K562 (cell line): ENCODE data around the gene CHD2. TPM values are rescaled to one million over a fixed set of nuclear protein-coding genes. Genes with fewer than 3 reads are reported as not detected.

Source experiments
- ARID4B ChIP-seq: sonication (generic); formaldehyde crosslinking; IDR thresholded peaks from 2 replicates; pipeline ENCODE4 v1.8.0; 2022; ENCODE audit warnings: mild to moderate bottlenecking, missing genetic modification reagents
- CREM ChIP-seq: IDR thresholded peaks from 2 replicates; pipeline ENCODE4 v1.6.1; 2014; ENCODE audit warnings: antibody characterized with exemption, low read depth
- CTCFL ChIP-seq: IDR thresholded peaks from 2 replicates; pipeline ENCODE4 v1.6.1; 2011; ENCODE audit warnings: borderline replicate concordance, low read depth, mild to moderate bottlenecking, moderate library complexity, low read length; ENCODE audit not compliant: insufficient read depth, poor library complexity, severe bottlenecking
- ELK3 ChIP-seq: fragments of 450-650 bp; formaldehyde crosslinking; IDR thresholded peaks from 2 replicates; pipeline ENCODE4 v1.4.0; 2020; ENCODE audit warnings: mild to moderate bottlenecking
- FOXP1 ChIP-seq: sonication (generic); formaldehyde crosslinking; IDR thresholded peaks from 2 replicates; pipeline ENCODE4 v1.8.0; 2022; ENCODE audit warnings: mild to moderate bottlenecking, missing genetic modification reagents
- GTF2A2 ChIP-seq: IDR thresholded peaks from 2 replicates; pipeline ENCODE4 v1.6.1; 2016; ENCODE audit warnings: mild to moderate bottlenecking, missing genetic modification characterization, missing compliant biosample characterization
- GTF2F1 ChIP-seq: IDR thresholded peaks from 2 replicates; pipeline ENCODE4 v1.6.1; 2011; ENCODE audit warnings: low read depth, low read length, improper control_type of control experiment
- HCFC1 ChIP-seq: IDR thresholded peaks from 2 replicates; pipeline ENCODE4 v1.6.1; 2012; ENCODE audit warnings: low read depth, low read length, improper control_type of control experiment
- HDAC2 ChIP-seq: fragments of 450-650 bp; IDR thresholded peaks from 2 replicates; pipeline ENCODE4 v1.6.1; 2016; ENCODE audit warnings: mild to moderate bottlenecking
- ID3 ChIP-seq, 2 experiments: fragments of 250-450 bp in 1 of 2; fragments of 450-650 bp in 1 of 2; sonication (Bioruptor Pico) in 1 of 2; IDR thresholded peaks; 2 replicates each; pipeline versions ENCODE4 v1.6.1 to v1.8.0; 2016 to 2021; ENCODE audit warnings: mild to moderate bottlenecking in 2 of 2, moderate library complexity in 2 of 2, missing compliant biosample characterization in 1 of 2, missing genetic modification characterization in 1 of 2
- ILK ChIP-seq: fragments of 450-650 bp; IDR thresholded peaks from 2 replicates; pipeline ENCODE4 v1.6.1; 2016; ENCODE audit warnings: missing genetic modification characterization, low read depth, mild to moderate bottlenecking, missing compliant biosample characterization, moderate library complexity, borderline replicate concordance
- SAP30 ChIP-seq: fragments of 200-600 bp; sonication (generic); IDR thresholded peaks from 2 replicates; pipeline ENCODE4 v1.6.1; 2012; ENCODE audit warnings: borderline replicate concordance, low read depth, mild to moderate bottlenecking, moderate library complexity, low read length, control low read depth, inconsistent platforms; ENCODE audit not compliant: insufficient read depth, poor library complexity, severe bottlenecking
- STAT6 ChIP-seq: sonication (generic); formaldehyde crosslinking; IDR thresholded peaks from 2 replicates; pipeline ENCODE4 v1.8.1; 2023; ENCODE audit warnings: mild to moderate bottlenecking, missing genetic modification reagents
- TAF9B ChIP-seq: fragments of 450-650 bp; IDR thresholded peaks from 2 replicates; pipeline ENCODE4 v1.6.1; 2018; ENCODE audit warnings: mild to moderate bottlenecking; ENCODE audit not compliant: partially characterized antibody
- ZEB2 ChIP-seq: fragments of 450-650 bp; IDR thresholded peaks from 2 replicates; pipeline ENCODE4 v1.6.1; 2016
- ZNF134 ChIP-seq: fragments of 250-450 bp; sonication (Bioruptor Pico); conservative IDR thresholded peaks from 2 replicates; pipeline ENCODE4 v1.4.0; 2020
- ZNF140 ChIP-seq: fragments of 250-450 bp; sonication (Bioruptor Pico); IDR thresholded peaks from 2 replicates; pipeline ENCODE4 v1.8.0; 2021; ENCODE audit warnings: moderate library complexity, mild to moderate bottlenecking, inconsistent platforms
- ZNF75A ChIP-seq: fragments of 450-650 bp; formaldehyde crosslinking; IDR thresholded peaks from 2 replicates; pipeline ENCODE4 v1.4.0; 2020; ENCODE audit warnings: mild to moderate bottlenecking
- polyA plus RNA-seq, 8 experiments: library from polyadenylated mRNA; depleted of rRNA in 4 of 8; stranded (reverse) in 5 of 8; unstranded in 3 of 8; fragments of >200 nt; fragmentation: Nextera tagmentation in 2 of 8; fragmentation: Illumina TruSeq in 1 of 8; extraction: Ambion mirVana in 2 of 8; extraction: Trizol in 1 of 8; gene quantifications; 2 replicates each; pipeline versions ENCODE4 v1.2.1 to v1.2.3, GENCODE V29; 2011 to 2014; ENCODE audit warnings: inconsistent platforms in 1 of 8, missing spikeins in 1 of 8
- total RNA-seq, 7 experiments: library from RNA; depleted of rRNA in 6 of 7; stranded (reverse); fragments of >200 nt in 6 of 7; fragmentation: Illumina TruSeq in 2 of 7; extraction: Trizol in 2 of 7; gene quantifications; 2 replicates each; pipeline versions ENCODE4 v1.2.1 to v1.2.3, GENCODE V29; 2011 to 2021; ENCODE audit warnings: low replicate concordance in 1 of 7

Gene CHD2
- total and polyA plus RNA-seq, 9 of the 15 experiments (the other 6 are each of a cell fraction or from before 2014, with no cell fraction given), result 38.9 to 70.8 (median 56.2) TPM

- TF ChIP-seq ELK3 (no peak), ILK (no peak), CREM (peak; percentile 33; the same call in 1 of the 2 replicates), CTCFL (no peak), ZNF134 (no peak), ID3 (CRISPR knock-in tag; IDR thresholded peaks at IDR 0.05) (no peak), ID3 (tag; IDR thresholded peaks at IDR 0.05) (no peak), HDAC2 (no peak), GTF2A2 (tag) (no peak), GTF2F1 (peak; percentile 88; the same call in 1 of the 2 replicates), TAF9B (peak; percentile 45), ZNF75A (CRISPR knock-in tag) (no peak), HCFC1 (no peak), ZNF140 (CRISPR knock-in tag) (no peak), SAP30 (no peak), ARID4B (no peak), STAT6 (CRISPR knock-in tag) (no peak), ZEB2 (no peak), FOXP1 (CRISPR knock-in tag) (no peak)
Observed at GRCh38 chr15:92882697-92883162, 17.4 kb upstream of the CHD2 start (continued).
